HG03196 (cell line): Measurements from ENCODE around the gene USP47.

Experiments used
- ATAC-seq: cut with Tn5 transposase; IDR thresholded peaks from one replicate; pipeline ENCODE4 v1.9.1; 2021; ENCODE audit not compliant: unreplicated experiment

The USP47 gene

GRCh38 chr11:11841723-11842420 is at the start of gene USP47:
Gene USP47 (plus strand): TSS chr11:11841972. CDS start chr11:11842186, 214 bp downstream.
- peak; percentile 73 for ATAC-seq

DNA sequence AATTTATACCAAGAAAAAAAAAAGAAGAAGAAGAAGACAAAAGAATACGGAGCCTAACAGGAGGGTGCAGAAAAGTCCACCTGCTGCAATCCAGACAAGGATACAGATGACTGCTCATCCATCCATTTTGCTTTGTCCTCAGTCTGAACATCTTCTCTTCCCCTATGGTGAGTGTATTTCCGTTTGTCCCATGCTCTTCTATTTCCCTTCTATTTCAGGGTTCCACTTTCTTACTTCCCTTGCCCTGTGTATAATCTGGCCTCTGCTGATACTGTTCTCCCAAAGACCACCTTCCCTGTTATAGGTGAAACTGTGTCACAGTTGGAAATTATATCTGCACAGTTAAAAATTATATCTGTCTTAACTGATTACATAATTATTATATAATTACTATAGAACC is 48.7 kb upstream of the USP47 start:
- no peak for ATAC-seq

- ATAC-seq: no peak
Measured at GRCh38 chr11:11798586-11799438, 43.0 kb upstream of the USP47 start.

GRCh38 chr11:11805228-11805627 is 36.5 kb upstream of the USP47 start:
- no peak for ATAC-seq

DNA sequence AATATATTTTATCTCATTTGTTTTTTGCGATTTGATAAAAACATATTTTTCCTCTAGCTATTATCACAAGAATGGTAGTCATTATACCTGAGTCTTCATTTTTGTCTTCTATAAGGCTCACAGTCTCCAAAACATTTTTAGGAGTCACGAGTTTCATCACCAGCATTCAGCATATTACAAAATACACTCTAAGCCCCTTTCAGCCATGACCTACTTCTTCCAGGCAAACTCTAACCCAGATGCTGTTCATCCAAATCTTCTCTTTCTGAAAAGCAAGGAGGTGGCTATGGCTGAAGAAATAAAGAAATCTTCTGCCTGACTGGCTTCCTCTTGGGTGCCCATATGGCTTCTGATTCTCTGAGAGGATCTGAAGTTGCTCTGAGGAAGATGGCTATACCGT is 35.7 kb upstream of the USP47 start:
- no peak for ATAC-seq

DNA sequence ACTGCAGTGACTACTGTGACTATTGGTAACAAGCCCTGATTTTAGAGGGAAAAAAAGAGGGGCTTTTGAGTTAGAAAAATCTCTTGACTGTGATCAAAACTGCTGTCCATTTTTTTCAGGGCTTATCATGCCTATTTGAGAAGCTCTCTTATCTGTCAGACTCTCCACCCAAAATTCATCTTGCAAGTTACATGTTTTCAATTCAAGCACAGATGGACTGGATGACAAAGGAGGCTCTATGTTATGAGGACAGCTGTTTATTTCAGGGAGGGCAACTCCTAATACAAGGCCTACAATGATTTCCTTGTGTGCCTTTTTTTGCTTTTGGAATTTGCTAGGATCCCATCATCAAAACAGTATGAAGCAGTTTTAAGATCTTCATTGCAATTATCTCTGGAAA is 35.2 kb upstream of the USP47 start:
- ATAC-seq: no peak

GRCh38 chr11:11807811-11808782 is 33.7 kb upstream of the USP47 start:
- no peak for ATAC-seq

DNA sequence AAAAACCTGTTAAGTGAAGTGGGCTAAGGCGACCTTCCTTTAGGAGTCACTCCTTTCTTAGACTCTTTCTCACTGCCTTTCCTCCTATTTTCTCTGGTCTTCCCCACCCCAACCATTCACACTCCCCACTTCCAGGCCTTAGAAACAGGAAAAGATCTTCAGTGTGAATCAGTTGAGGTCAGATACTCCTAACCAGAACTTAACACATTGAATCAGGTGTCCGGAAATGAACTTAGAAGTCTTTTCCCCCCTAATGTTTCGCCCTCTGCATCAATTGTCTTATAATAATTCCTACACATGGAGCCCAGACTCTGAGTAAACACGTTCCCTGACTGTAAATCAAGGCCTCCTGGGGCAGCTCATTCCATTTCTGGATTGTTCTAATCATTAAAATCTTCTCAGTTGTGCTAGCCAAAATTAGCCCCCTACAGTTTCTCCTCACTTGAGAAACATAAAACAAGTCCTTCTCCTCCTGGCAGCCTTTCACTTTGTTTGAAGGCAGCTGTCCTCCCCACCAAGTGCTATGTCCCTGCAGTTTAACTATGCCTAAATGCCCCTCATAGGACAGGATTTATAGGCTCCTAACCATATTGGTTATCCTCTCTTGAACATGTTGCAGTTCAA is 32.7 kb upstream of the USP47 start:
- ATAC-seq: no peak

DNA sequence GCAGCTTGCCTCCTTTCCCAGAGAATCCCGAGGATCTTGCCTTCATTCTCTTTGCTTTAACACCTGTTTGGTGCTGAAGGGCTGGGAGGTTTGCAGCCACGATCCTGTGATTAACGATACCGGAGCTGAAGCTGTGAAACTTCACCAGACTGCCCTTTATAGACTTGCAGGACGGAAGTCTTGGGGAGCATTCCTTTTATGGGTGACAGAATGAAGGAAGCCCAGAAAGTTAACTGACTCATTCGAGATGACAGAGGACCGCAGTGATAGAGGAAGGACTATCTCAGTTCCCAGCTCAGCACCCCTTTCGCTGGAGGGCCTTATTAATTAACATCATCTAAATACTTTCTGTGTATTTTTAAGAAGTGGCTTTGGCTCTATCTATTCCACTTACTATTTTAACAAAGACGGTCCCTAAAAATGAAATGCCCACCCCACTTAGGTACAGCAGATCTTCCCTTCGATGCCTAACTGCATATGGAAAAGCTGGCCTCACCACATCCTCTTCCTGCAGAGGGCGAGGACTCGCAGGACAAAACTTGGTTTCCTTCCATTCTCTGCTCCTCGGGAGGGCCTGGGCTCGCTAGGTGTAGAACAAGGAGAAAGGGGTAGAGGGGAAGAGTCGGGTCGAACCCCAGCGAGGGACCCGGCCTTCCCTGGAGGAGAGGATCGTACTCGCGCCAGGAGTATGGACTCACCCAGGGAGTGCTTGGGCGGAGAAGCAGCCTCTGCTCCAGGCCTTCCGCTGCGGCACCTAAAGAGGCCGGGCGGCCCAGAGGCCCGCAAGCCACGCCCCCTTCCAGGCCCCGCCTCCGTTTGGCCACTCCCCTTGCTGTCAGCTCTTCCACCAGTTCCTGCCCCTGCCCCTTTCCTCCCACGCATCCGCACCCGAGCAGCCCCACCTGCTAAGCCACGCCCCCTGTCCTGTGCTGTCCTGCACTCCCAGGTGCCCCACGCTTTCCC is 30.7 kb upstream of the USP47 start:
- no peak for ATAC-seq

GRCh38 chr11:11813288-11813962 is 28.3 kb upstream of the USP47 start:
- ATAC-seq: no peak

- ATAC-seq: no peak
Measured at GRCh38 chr11:11814614-11815452, 26.9 kb upstream of the USP47 start.

DNA sequence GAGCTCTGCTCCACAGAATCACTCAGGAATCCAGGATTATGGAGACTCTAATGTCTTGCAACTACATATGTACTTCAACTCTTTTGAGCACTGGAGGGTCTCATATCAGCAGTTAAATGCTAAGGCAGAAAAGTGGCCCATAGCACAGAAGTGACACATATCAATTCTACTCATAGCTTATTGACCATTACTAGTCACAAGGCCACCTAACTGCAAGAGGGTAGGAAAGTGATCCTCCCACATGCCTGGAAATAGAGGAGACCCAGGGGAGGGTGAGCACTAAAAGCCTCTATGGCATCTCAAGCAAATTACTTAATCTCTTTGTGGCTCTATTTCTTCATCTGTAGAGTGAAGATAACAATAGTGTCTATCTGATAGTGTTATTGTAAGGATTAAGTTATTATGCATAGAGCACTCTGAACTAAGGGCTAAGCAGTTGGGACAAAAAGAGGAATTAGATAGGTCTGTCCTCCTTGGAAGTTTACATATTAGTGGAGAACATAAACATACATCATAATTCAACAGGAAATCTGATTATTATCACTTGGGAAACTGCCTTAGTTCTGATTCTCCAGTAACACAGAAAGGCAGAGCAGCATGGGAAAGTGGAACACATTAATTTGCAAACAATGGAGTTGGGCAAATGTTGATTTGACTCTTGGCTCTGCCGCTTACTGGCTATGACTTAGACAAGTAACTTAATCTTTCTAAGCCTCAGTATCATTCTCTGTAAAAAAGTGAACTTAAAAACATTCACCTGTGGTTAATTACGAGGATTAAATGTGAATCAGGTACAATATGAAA is 25.1 kb upstream of the USP47 start:
- no peak for ATAC-seq

- no peak for ATAC-seq
Measured at GRCh38 chr11:11817957-11818356, 23.8 kb upstream of the USP47 start.

DNA sequence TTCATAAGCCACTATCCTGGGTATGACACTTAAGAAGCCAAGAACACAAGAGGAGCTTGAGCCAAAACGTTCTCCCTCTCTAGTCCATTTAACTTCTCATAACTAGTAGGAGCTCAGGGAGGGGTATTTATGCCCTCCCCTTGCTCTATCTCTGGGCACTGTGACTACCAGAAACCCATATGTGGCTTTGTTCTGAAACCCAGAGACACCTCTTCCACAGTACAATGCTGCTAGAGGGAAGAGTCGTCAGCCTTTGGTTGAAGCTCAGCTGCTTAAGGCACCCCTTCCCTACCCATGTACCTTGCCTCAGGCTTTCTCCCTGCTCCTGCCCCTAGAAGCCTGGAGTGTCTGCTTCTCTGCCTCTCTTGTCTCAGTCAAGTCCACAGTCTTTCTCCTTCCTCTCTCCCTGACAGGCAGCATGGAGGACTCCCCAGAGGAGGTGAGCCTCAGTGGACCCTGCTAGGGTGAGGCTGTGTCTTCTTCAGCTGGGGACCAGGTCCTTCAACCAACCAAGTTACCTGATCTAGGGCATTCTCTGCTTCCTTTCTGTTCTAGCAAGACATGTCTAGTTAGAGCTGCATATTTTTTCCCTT is 23.1 kb upstream of the USP47 start:
- no peak for ATAC-seq

DNA sequence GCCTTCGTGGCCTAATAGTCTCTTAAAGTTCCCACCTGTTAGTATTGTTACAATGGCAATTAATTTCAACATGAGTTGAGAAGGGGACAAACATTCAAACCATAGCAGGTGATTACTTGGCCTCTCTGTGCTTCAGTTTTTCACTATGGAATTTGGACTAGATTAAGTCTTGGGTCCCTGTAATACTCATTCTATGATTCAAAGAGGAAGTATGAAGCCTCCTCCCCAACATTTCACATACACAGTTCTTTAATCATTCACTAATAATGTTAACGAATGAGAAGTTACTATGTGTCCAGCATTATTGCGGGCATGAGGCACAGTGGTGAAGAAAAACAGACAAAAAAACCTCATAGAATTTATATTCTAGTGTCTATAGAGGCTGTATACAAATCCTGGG is 19.9 kb upstream of the USP47 start:
- ATAC-seq: no peak

GRCh38 chr11:11822946-11823345 is 18.8 kb upstream of the USP47 start:
- no peak for ATAC-seq

DNA sequence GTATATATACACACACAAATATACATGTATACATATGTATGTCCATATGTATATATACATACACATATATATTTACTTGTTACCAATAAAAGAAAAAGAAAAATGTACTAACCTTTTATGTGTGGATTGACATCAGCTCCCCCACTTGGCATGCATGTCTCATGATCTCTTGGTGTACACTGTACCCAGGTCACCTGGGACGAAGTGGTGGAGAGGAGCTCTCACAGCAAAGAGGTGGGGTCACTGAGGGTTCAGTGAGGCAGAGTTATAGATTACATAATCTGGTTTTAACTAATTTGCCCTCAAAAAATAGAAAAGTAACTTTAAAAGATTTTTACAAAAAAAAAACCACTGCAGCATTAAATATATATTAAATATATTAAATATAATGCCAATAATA is 15.5 kb upstream of the USP47 start:
- no peak for ATAC-seq
